ENCODE results near the gene NUDC. TPM values are rescaled to one million over a fixed set of nuclear protein-coding genes. Genes with fewer than 3 reads are reported as not detected.
A peak's percentile ranks its signal among the peaks of the same experiment; 100 is the strongest.

The NUDC gene
- total RNA-seq, 1 donor from 2014 or later, result 54.4 TPM

- Mint-ChIP-seq H3K4me3 (no peak overlapping the region), H3K27ac (no peak overlapping the region), H3K36me3 (peaks cover 22% of the 10 kb centered on the region), H3K9me3 (no peaks in the 10 kb centered on the region), H3K27me3 (ENCODE audit: low read depth) (no peaks in the 10 kb centered on the region), H3K4me1 (peaks cover 15% of the 10 kb centered on the region)
- no peak for TF ChIP-seq CTCF (IDR thresholded peaks at IDR 0.05; ENCODE audit: unreplicated experiment)
- no peak for DNase-seq (ENCODE audit: low spot score in 2 of 2, unreplicated experiment in 2 of 2)
Measured at GRCh38 chr1:26894263-26894662, 27.3 kb upstream of the NUDC start.

GRCh38 chr1:26897351-26897750 lies 24.2 kb upstream of the NUDC start:
- no peak for TF ChIP-seq CTCF (IDR thresholded peaks at IDR 0.05; ENCODE audit: unreplicated experiment)
- H3K9me3 Mint-ChIP-seq, result no peaks in the 10 kb centered on the region
- H3K27ac Mint-ChIP-seq, result no peak overlapping the region
- H3K27me3 Mint-ChIP-seq (ENCODE audit: low read depth), result no peaks in the 10 kb centered on the region
- H3K36me3 Mint-ChIP-seq, result peaks cover 22% of the 10 kb centered on the region
- no peak for DNase-seq (ENCODE audit: low spot score in 2 of 2, unreplicated experiment in 2 of 2)
- H3K4me3 Mint-ChIP-seq, result no peak overlapping the region
- H3K4me1 Mint-ChIP-seq, result peaks cover 21% of the 10 kb centered on the region

- Mint-ChIP-seq H3K4me3 (peak within 1 kb of the TSS; percentile 98), H3K9me3 (no peaks in the 10 kb centered on the region), H3K27ac (peak within 1 kb of the TSS; percentile 99), H3K27me3 (ENCODE audit: low read depth) (no peaks in the 10 kb centered on the region), H3K4me1 (peaks cover 21% of the 10 kb centered on the region), H3K36me3 (peaks cover 8% of the 10 kb centered on the region)
- DNase-seq (ENCODE audit: low spot score in 2 of 2, unreplicated experiment in 2 of 2), result peak; percentile 86 to 88
- TF ChIP-seq CTCF (IDR thresholded peaks at IDR 0.05; ENCODE audit: unreplicated experiment), result no peak
Measured at GRCh38 chr1:26900001-26900814, 21.3 kb upstream of the NUDC start, which contains the start of gene GPATCH3. TSS of gene GPATCH3 (minus strand) at chr1:26900467. CDS start at chr1:26900442, 25 bp downstream.

- peak overlapping the region; percentile 99 for H3K27ac Mint-ChIP-seq
- H3K4me3 Mint-ChIP-seq, result peak overlapping the region; percentile 98
- TF ChIP-seq CTCF (IDR thresholded peaks at IDR 0.05; ENCODE audit: unreplicated experiment), result no peak
- H3K36me3 Mint-ChIP-seq, result peaks cover 8% of the 10 kb centered on the region
- peaks cover 21% of the 10 kb centered on the region for H3K4me1 Mint-ChIP-seq
- no peaks in the 10 kb centered on the region for H3K9me3 Mint-ChIP-seq
- DNase-seq (ENCODE audit: low spot score in 2 of 2, unreplicated experiment in 2 of 2), result no peak
- H3K27me3 Mint-ChIP-seq (ENCODE audit: low read depth), result no peaks in the 10 kb centered on the region
Measured at GRCh38 chr1:26900815-26901511, 20.6 kb upstream of the NUDC start.

- H3K36me3 Mint-ChIP-seq, result no peaks in the 10 kb centered on the region
- H3K4me3 Mint-ChIP-seq, result no peak overlapping the region
- no peaks in the 10 kb centered on the region for H3K9me3 Mint-ChIP-seq
- no peak overlapping the region for H3K27ac Mint-ChIP-seq
- no peak for DNase-seq (ENCODE audit: low spot score in 2 of 2, unreplicated experiment in 2 of 2)
- no peak for TF ChIP-seq CTCF (IDR thresholded peaks at IDR 0.05; ENCODE audit: unreplicated experiment)
- H3K27me3 Mint-ChIP-seq (ENCODE audit: low read depth), result no peaks in the 10 kb centered on the region
- H3K4me1 Mint-ChIP-seq, result no peaks in the 10 kb centered on the region
Measured at GRCh38 chr1:26907071-26907917, 14.2 kb upstream of the NUDC start.

Measured in mesothelial cell of epicardium (in vitro differentiated cells).